HEK293 (cell line): Measurements from ENCODE around the gene MACO1.

Experiments
- GLI4 ChIP-seq: fragments of 450-650 bp; formaldehyde crosslinking; IDR thresholded peaks from 2 replicates; pipeline ENCODE4 v1.5.1; 2016; ENCODE audit warnings: missing biosample characterization, missing genetic modification characterization
- PRDM1 ChIP-seq: fragments of 450-650 bp; formaldehyde crosslinking; IDR thresholded peaks from 2 replicates; pipeline ENCODE4; 2016; ENCODE audit warnings: missing biosample characterization, missing genetic modification characterization
- ZBTB1 ChIP-seq: fragments of 450-650 bp; formaldehyde crosslinking; IDR thresholded peaks from 2 replicates; pipeline ENCODE4 v1.5.1; 2016; ENCODE audit warnings: missing biosample characterization, missing genetic modification characterization
- ZBTB8A ChIP-seq: fragments of 450-650 bp; formaldehyde crosslinking; IDR thresholded peaks from 2 replicates; pipeline ENCODE4 v1.5.1; 2016; ENCODE audit warnings: missing biosample characterization, missing genetic modification characterization
- ZNF112 ChIP-seq: fragments of 450-650 bp; formaldehyde crosslinking; IDR thresholded peaks from 2 replicates; pipeline ENCODE4 v1.5.0; 2017; ENCODE audit warnings: missing biosample characterization, missing genetic modification characterization
- ZNF133 ChIP-seq: fragments of 450-650 bp; formaldehyde crosslinking; IDR thresholded peaks from 2 replicates; pipeline ENCODE4 v1.5.1; 2016; ENCODE audit warnings: missing biosample characterization, missing genetic modification characterization
- ZNF140 ChIP-seq: fragments of 450-650 bp; formaldehyde crosslinking; IDR thresholded peaks from 2 replicates; pipeline ENCODE4 v1.5.1; 2016; ENCODE audit warnings: missing biosample characterization, missing genetic modification characterization
- ZNF175 ChIP-seq: fragments of 450-650 bp; formaldehyde crosslinking; IDR thresholded peaks from 2 replicates; pipeline ENCODE4 v1.5.1; 2016; ENCODE audit warnings: missing biosample characterization, missing genetic modification characterization
- ZNF223 ChIP-seq: fragments of 450-650 bp; formaldehyde crosslinking; IDR thresholded peaks from 2 replicates; pipeline ENCODE4 v1.5.1; 2016; ENCODE audit warnings: missing biosample characterization, missing genetic modification characterization
- ZNF292 ChIP-seq: fragments of 450-650 bp; formaldehyde crosslinking; IDR thresholded peaks from 2 replicates; pipeline ENCODE4 v1.5.1; 2016; ENCODE audit warnings: low read depth, missing biosample characterization, missing genetic modification characterization, borderline replicate concordance
- ZNF341 ChIP-seq: fragments of 450-650 bp; formaldehyde crosslinking; IDR thresholded peaks from 2 replicates; pipeline ENCODE4; 2016; ENCODE audit warnings: low read depth, missing biosample characterization, missing genetic modification characterization
- ZNF501 ChIP-seq: fragments of 450-650 bp; formaldehyde crosslinking; IDR thresholded peaks from 2 replicates; pipeline ENCODE4 v1.5.1; 2016; ENCODE audit warnings: missing biosample characterization, missing genetic modification characterization
- ZNF548 ChIP-seq: fragments of 450-650 bp; formaldehyde crosslinking; IDR thresholded peaks from 2 replicates; pipeline ENCODE4 v1.5.1; 2016; ENCODE audit warnings: missing biosample characterization, missing genetic modification characterization
- ZNF626 ChIP-seq: fragments of 450-650 bp; sonication (Bioruptor Pico); formaldehyde crosslinking; IDR thresholded peaks from 2 replicates; pipeline ENCODE4 v1.5.1; 2018; ENCODE audit warnings: missing biosample characterization, missing genetic modification characterization, inconsistent platforms
- ZNF658 ChIP-seq: fragments of 450-650 bp; formaldehyde crosslinking; IDR thresholded peaks from 2 replicates; pipeline ENCODE4; 2016; ENCODE audit warnings: missing biosample characterization, missing genetic modification characterization
- ZNF777 ChIP-seq: fragments of 450-650 bp; formaldehyde crosslinking; IDR thresholded peaks from 2 replicates; pipeline ENCODE4 v1.5.1; 2017; ENCODE audit warnings: missing biosample characterization, missing genetic modification characterization, borderline replicate concordance
- ZNF830 ChIP-seq: fragments of 450-650 bp; IDR thresholded peaks from 2 replicates; pipeline ENCODE4 v1.5.0; 2018; ENCODE audit warnings: missing biosample characterization, missing genetic modification characterization, low read depth, mild to moderate bottlenecking, moderate library complexity
- TF ChIP-seq, protein P1 (sequence below): fragments of 450-650 bp; formaldehyde crosslinking; IDR thresholded peaks from 2 replicates; pipeline ENCODE4 v1.5.1; 2017; ENCODE audit warnings: missing biosample characterization, missing genetic modification characterization
- TF ChIP-seq, protein P2 (sequence below): fragments of 450-650 bp; formaldehyde crosslinking; IDR thresholded peaks from 2 replicates; pipeline ENCODE4 v1.5.1; 2016; ENCODE audit warnings: missing biosample characterization, missing genetic modification characterization, borderline replicate concordance
- TF ChIP-seq, protein P3 (sequence below): fragments of 450-650 bp; formaldehyde crosslinking; IDR thresholded peaks from 2 replicates; pipeline ENCODE4 v1.5.1; 2016; ENCODE audit warnings: missing biosample characterization, missing genetic modification characterization
- TF ChIP-seq, protein P4 (sequence below): fragments of 450-650 bp; formaldehyde crosslinking; IDR thresholded peaks from 2 replicates; pipeline ENCODE4 v1.5.1; 2016; ENCODE audit warnings: missing biosample characterization, missing genetic modification characterization, low read depth
- TF ChIP-seq, protein P5 (sequence below): fragments of 450-650 bp; formaldehyde crosslinking; IDR thresholded peaks from 2 replicates; pipeline ENCODE4 v1.5.1; 2016; ENCODE audit warnings: missing biosample characterization, missing genetic modification characterization
- TF ChIP-seq, protein P6 (sequence below): fragments of 450-650 bp; formaldehyde crosslinking; IDR thresholded peaks from 2 replicates; pipeline ENCODE4 v1.5.1; 2017; ENCODE audit warnings: missing biosample characterization, missing genetic modification characterization

MACO1 gene

DNA sequence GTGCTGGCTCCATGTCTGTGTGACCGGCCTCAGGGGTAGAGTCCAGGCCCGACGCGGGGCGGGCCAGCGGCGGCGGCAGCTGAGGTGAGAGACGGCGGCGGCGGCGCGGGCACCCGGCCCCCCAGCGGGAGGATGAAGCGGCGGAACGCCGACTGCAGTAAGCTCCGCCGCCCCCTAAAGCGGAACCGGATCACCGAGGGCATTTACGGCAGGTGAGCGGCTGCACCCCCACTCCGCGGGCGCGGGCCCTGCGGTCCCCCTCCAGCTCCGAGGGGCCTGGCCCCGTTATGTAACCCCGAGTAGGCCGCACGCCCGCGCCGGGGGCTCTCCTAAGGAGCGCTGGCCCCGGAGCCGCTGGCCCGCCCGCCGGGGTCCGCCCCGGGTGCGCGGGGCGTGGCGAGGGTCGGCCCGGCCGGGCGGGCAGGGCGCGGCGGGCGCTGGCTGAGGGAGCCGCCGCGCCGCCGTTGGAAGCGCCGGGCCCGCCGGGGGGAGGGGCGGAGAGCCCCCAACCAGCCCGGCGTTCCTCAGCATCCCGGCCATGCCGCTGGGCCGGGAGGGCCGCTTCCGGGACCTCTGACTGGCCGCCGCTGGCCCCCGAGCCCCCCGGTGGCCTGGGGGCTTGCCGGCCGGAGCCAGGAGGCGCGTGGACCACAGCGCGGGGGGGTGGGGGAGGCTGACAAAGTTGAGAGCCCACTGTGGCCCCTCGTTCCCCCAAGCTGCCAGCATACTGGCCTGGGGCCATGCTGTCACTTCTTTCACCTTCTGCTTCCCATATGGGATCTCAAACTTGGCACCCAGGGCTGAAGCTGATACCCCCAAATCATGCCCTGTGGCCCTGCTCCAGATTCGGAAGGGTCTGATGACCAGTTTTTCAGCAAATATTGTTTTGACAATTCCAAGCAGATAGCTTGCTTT is 527 bp downstream of the MACO1 start (continued):
- TF ChIP-seq, protein P1, sequence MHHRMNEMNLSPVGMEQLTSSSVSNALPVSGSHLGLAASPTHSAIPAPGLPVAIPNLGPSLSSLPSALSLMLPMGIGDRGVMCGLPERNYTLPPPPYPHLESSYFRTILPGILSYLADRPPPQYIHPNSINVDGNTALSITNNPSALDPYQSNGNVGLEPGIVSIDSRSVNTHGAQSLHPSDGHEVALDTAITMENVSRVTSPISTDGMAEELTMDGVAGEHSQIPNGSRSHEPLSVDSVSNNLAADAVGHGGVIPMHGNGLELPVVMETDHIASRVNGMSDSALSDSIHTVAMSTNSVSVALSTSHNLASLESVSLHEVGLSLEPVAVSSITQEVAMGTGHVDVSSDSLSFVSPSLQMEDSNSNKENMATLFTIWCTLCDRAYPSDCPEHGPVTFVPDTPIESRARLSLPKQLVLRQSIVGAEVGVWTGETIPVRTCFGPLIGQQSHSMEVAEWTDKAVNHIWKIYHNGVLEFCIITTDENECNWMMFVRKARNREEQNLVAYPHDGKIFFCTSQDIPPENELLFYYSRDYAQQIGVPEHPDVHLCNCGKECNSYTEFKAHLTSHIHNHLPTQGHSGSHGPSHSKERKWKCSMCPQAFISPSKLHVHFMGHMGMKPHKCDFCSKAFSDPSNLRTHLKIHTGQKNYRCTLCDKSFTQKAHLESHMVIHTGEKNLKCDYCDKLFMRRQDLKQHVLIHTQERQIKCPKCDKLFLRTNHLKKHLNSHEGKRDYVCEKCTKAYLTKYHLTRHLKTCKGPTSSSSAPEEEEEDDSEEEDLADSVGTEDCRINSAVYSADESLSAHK (tag by site-specific recombination), result no peak
- TF ChIP-seq, protein P2, sequence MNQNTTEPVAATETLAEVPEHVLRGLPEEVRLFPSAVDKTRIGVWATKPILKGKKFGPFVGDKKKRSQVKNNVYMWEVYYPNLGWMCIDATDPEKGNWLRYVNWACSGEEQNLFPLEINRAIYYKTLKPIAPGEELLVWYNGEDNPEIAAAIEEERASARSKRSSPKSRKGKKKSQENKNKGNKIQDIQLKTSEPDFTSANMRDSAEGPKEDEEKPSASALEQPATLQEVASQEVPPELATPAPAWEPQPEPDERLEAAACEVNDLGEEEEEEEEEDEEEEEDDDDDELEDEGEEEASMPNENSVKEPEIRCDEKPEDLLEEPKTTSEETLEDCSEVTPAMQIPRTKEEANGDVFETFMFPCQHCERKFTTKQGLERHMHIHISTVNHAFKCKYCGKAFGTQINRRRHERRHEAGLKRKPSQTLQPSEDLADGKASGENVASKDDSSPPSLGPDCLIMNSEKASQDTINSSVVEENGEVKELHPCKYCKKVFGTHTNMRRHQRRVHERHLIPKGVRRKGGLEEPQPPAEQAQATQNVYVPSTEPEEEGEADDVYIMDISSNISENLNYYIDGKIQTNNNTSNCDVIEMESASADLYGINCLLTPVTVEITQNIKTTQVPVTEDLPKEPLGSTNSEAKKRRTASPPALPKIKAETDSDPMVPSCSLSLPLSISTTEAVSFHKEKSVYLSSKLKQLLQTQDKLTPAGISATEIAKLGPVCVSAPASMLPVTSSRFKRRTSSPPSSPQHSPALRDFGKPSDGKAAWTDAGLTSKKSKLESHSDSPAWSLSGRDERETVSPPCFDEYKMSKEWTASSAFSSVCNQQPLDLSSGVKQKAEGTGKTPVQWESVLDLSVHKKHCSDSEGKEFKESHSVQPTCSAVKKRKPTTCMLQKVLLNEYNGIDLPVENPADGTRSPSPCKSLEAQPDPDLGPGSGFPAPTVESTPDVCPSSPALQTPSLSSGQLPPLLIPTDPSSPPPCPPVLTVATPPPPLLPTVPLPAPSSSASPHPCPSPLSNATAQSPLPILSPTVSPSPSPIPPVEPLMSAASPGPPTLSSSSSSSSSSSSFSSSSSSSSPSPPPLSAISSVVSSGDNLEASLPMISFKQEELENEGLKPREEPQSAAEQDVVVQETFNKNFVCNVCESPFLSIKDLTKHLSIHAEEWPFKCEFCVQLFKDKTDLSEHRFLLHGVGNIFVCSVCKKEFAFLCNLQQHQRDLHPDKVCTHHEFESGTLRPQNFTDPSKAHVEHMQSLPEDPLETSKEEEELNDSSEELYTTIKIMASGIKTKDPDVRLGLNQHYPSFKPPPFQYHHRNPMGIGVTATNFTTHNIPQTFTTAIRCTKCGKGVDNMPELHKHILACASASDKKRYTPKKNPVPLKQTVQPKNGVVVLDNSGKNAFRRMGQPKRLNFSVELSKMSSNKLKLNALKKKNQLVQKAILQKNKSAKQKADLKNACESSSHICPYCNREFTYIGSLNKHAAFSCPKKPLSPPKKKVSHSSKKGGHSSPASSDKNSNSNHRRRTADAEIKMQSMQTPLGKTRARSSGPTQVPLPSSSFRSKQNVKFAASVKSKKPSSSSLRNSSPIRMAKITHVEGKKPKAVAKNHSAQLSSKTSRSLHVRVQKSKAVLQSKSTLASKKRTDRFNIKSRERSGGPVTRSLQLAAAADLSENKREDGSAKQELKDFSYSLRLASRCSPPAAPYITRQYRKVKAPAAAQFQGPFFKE (tag by site-specific recombination), result no peak
- TF ChIP-seq ZNF133 (no peak), ZNF341 (tag by site-specific recombination) (peak; percentile 50), PRDM1 (tag by site-specific recombination) (peak; percentile 55), ZNF830 (tag by site-specific recombination) (no peak), ZNF777 (no peak), ZNF658 (no peak), ZNF112 (tag by site-specific recombination) (no peak), ZBTB8A (peak; percentile 44; the same call in 1 of the 2 replicates), ZNF292 (tag by site-specific recombination) (0 out of 2 replicates have a peak, but pooled peaks have one; percentile 6), GLI4 (tag by site-specific recombination) (no peak), ZNF548 (tag by site-specific recombination) (no peak), ZNF140 (tag by site-specific recombination) (no peak), ZNF626 (no peak), ZBTB1 (tag by site-specific recombination) (no peak), ZNF501 (tag by site-specific recombination) (no peak), ZNF223 (no peak), ZNF175 (tag by site-specific recombination) (no peak)
- TF ChIP-seq, protein P3, sequence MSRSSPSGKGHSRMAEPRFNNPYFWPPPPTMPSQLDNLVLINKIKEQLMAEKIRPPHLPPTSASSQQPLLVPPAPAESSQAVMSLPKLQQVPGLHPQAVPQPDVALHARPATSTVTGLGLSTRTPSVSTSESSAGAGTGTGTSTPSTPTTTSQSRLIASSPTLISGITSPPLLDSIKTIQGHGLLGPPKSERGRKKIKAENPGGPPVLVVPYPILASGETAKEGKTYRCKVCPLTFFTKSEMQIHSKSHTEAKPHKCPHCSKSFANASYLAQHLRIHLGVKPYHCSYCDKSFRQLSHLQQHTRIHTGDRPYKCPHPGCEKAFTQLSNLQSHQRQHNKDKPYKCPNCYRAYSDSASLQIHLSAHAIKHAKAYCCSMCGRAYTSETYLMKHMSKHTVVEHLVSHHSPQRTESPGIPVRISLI (tag by site-specific recombination), result peak; percentile 50; the same call in 1 of the 2 replicates
- TF ChIP-seq, protein P4, sequence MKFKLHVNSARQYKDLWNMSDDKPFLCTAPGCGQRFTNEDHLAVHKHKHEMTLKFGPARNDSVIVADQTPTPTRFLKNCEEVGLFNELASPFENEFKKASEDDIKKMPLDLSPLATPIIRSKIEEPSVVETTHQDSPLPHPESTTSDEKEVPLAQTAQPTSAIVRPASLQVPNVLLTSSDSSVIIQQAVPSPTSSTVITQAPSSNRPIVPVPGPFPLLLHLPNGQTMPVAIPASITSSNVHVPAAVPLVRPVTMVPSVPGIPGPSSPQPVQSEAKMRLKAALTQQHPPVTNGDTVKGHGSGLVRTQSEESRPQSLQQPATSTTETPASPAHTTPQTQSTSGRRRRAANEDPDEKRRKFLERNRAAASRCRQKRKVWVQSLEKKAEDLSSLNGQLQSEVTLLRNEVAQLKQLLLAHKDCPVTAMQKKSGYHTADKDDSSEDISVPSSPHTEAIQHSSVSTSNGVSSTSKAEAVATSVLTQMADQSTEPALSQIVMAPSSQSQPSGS (tag by site-specific recombination), result no peak
- TF ChIP-seq, protein P5, sequence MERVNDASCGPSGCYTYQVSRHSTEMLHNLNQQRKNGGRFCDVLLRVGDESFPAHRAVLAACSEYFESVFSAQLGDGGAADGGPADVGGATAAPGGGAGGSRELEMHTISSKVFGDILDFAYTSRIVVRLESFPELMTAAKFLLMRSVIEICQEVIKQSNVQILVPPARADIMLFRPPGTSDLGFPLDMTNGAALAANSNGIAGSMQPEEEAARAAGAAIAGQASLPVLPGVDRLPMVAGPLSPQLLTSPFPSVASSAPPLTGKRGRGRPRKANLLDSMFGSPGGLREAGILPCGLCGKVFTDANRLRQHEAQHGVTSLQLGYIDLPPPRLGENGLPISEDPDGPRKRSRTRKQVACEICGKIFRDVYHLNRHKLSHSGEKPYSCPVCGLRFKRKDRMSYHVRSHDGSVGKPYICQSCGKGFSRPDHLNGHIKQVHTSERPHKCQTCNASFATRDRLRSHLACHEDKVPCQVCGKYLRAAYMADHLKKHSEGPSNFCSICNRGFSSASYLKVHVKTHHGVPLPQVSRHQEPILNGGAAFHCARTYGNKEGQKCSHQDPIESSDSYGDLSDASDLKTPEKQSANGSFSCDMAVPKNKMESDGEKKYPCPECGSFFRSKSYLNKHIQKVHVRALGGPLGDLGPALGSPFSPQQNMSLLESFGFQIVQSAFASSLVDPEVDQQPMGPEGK (tag by site-specific recombination), result peak; percentile 52
- TF ChIP-seq, protein P6, sequence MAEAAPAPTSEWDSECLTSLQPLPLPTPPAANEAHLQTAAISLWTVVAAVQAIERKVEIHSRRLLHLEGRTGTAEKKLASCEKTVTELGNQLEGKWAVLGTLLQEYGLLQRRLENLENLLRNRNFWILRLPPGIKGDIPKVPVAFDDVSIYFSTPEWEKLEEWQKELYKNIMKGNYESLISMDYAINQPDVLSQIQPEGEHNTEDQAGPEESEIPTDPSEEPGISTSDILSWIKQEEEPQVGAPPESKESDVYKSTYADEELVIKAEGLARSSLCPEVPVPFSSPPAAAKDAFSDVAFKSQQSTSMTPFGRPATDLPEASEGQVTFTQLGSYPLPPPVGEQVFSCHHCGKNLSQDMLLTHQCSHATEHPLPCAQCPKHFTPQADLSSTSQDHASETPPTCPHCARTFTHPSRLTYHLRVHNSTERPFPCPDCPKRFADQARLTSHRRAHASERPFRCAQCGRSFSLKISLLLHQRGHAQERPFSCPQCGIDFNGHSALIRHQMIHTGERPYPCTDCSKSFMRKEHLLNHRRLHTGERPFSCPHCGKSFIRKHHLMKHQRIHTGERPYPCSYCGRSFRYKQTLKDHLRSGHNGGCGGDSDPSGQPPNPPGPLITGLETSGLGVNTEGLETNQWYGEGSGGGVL (tag by site-specific recombination), result peak; percentile 43
